ENCODE results near the gene CASP6.

DNA sequence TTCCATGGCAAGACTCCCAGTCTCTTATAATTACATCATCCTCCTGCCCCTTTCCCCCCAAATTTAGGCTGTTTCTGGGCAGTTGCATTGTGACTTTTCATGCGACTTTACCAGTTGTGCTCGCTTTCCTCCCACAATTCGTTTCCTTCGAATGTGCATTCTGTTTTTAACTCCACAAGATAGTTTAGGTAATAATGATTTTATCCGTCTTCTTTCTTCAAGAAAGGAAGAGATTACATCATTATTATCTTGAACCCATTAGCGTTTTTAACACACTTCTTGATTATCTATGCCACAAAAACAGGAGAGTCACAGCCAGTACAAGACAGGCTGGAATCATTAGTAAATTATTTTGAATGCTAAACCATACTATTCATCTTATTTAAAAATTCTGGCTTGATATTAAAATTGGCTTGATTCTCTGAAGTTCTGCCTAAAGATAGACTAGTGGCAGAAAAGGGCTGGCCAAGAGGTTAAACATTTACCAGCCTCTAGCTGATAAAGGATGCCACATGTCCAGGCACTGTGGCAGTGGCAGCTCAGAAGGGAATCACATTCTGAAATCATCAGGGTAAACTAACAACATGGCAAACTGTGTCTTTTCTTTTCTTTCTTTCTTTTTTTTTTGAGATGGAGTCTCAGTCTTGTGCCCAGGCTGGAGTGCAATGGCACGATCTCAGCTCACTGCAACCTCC, 46.3 kb upstream of the CASP6 start:
- TF ChIP-seq CTCF (IDR thresholded peaks at IDR 0.05) (no peak), POLR2A (IDR thresholded peaks at IDR 0.05; ENCODE audit: low read depth) (no peak)

All from esophagus muscularis mucosa (tissue), 3 donors.